Posterior vena cava (tissue), 2 donors: ENCODE measurements around the gene PDE4D. TPM values are rescaled to one million over a fixed set of nuclear protein-coding genes. Genes with fewer than 3 reads are reported as not detected.

Experiments
- DNase-seq: peaks from one replicate; pipeline ENCODE4 v3.0.0-alpha.2; 2020; ENCODE audit warnings: low spot score
- intact Hi-C, 2 donors: fragments of 100-400 bp; cut with DNase I; formaldehyde crosslinking; loops; one replicate each; pipeline versions ENCODE4 v1.14.1 to v1.14.2; 2022 to 2023
- total RNA-seq, 2 donors: library from RNA; stranded (reverse); fragmentation: NEBNext Ultra II Directional; extraction: Animal tissue kit (Norgen Biotek cat#: 25700); gene quantifications; one replicate each; pipeline ENCODE4 v1.2.1, GENCODE V29; 2021
- donor health status: DM: yes; HTN: yes; CAD: no.
- donor health status: DM: yes; HTN: yes; CAD: no.

PDE4D gene
- total RNA-seq, 2 donors from 2014 or later = 72.4 to 106 TPM

DNA sequence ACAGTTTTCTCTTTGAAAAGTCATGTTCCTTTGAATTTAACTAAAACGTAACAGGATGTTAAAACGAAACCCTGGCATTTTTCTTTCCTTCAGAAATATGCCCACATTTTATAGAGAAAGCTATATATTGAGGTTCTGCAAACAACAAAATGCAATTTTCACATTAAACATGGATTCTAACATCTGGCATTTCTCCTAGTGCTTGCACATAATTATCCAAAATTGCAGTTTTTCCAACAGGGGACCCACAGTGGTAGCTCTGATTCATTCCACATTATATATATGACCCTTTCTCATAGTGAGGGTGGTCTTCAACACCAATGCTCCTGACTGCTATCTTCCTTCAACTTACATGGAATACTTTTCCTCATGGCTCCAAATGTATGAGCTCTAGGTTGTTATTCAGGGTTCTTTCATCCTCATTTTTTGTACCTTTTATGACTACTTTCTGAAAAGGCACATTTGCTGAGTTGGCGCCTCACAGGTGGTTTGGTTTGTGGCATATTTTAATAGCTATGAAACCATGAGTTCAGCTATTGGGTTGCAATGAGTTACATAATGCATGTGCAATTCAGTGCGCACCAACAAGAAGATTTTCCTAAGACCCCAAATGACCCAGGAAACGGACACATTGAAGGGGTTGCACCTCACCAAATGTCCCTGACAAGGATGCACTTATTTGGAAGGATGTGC is 758.9 kb downstream of the PDE4D start:
- intact Hi-C loops = no loop called here
- DNase-seq = no peak

- intact Hi-C loops = no loop called here
- DNase-seq = no peak
Observed at GRCh38 chr5:59133764-59134261, 759.7 kb downstream of the PDE4D start.

DNA sequence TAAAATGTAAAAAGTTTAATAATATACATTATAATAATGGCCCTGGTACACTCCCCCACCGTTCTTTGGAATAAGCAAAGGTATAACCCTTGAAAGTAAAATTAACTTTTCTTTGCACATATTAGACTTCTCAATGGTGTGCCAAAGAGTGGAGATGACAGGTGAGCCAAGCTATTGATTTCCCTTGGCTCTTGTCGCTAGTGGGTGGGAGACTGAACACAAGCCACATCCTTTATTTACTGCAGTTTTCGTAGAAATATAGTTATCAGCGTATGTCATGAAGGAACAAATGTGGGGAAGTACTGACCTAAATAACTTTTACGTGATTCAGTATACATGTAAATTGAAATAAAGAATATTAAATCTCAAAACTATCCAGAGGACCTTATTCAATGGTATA is 761.4 kb downstream of the PDE4D start:
- DNase-seq = no peak
- intact Hi-C loops = no loop called here

DNA sequence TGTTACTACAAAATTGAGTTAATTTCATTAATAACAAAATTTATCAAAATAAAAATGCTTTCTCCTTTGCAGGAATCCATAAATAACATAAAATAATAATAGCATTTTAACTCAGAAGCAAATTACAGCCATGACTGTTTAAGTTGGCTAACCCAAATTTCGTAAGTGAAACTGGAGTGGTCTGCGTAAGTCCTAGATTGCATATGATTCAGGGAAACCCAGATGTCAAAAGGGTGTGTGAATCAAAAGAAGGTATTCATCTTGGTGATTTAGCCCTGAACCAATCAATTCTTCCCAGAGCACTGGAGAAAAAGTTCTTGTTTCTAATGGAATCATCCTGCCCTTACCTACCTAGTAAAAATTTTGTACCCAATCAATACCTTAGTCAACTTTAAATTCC is 763.1 kb downstream of the PDE4D start:
- intact Hi-C loops = no loop called here
- no peak for DNase-seq

DNA sequence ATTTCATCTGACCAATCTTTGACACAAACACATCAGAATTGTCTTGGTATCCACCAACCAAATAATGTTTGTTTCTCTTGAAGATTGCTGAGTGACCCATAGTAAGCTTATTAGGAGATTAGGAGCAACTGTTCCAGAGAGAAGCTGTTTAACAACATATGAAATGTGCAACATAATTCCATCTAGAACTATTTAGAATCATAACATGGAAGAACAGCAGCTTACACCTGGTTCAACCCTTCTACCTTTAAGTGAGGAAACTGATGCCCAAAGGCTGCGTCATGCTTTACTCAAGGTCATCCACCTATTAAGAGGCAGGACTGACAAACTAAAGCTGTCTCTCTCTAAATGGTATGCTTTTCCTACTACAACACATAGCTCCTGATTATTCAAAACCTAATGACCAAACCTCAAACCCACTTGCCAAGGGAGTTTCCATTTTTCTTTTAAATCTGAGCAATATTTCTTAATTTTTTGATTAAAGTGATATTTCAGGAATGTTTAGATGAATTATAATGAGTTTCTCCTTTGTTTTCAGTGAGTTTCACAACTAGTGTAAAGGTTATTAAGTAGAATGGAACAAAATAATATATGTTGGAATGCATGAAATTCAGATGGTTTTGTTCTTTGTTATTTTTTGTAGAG is 764.8 kb downstream of the PDE4D start:
- intact Hi-C loops = loop anchor here in 1 of 2 donors (10.0 kb wide), 1 partner anchor 94 kb away; no protein-coding TSS in a partner anchor
- no peak for DNase-seq

DNA sequence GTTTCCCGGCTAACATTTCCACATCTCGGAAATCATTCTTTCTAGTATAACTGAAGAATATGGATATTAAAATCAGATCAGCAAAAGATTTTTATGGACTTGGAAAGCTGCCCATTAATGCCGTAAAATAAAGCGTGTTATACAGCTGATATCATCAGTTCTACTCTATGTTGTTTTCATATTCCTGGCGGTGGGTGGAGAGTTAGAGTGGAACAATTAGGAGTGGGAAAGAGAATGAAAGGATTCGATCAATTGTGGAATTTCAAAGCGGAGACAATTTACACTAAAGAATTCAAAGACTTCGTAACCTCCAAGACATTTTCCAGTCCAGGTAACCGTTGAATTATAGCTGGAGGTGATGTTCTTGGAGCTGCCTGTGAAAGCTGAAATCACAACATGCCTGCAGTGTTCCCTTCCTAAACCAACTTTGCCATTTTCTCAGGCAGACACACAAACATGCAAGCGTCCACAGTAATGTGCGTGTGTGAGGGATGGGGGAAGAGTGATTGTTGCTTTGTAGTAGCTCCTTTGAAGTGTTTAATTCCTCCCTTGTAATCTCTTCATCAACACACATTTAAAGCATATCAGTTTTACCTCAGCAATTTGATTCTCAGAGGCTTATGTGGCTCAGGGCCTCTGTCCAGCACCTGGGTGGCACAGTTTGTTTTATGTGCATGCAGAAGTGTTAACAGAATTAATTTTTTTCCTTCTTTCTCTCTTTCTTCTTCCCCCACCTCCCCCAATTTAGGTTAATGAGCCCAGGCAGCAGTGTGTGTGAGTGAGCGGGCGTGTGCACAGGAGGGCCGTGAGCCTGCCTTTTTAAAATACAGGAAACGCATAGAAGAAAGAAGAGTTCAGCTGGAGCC is 766.6 kb downstream of the PDE4D start:
- no peak for DNase-seq
- intact Hi-C loops = loop anchor here in 1 of 2 donors (10.0 kb wide), 1 partner anchor 92 kb away; no protein-coding TSS in a partner anchor

DNA sequence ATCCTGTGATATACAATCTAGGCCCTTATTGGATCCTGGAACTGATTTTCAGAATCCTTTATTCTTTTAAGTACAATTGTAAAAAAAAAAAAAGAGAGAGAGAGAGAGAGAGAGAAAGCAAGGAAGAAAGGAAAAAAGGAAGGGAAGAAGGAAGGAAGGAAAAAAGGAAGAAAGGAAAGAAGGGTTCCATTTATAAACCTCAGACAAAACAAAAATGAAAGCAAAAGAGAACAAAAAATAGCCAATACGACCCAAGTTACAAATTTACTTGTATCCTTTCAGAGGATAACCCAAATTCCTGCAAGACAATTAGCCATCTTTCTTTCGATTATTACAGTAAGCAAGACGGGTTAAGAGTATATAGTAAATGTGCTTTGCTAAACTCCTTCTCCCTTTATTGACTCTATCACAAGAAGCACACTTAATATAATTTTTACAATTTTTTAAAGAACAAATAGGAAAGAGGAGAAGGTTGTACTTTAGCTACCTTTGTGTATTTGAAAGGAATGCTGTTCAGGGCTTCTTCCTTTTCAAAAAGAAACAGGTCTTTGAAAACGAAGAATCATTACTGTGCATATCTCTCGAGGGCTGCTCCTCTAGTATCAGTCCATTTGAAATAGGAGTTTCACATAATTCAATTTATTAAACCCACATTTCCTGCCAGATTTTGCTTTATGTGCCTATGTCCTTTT is 767.4 kb downstream of the PDE4D start:
- intact Hi-C loops = loop anchor here in 1 of 2 donors (10.0 kb wide), 1 partner anchor 91 kb away; no protein-coding TSS in a partner anchor
- no peak for DNase-seq

GRCh38 chr5:59125011-59125961 is 768.2 kb downstream of the PDE4D start:
- intact Hi-C loops = loop anchor here in 1 of 2 donors (10.0 kb wide), 1 partner anchor 90 kb away; no protein-coding TSS in a partner anchor
- DNase-seq = no peak

DNA sequence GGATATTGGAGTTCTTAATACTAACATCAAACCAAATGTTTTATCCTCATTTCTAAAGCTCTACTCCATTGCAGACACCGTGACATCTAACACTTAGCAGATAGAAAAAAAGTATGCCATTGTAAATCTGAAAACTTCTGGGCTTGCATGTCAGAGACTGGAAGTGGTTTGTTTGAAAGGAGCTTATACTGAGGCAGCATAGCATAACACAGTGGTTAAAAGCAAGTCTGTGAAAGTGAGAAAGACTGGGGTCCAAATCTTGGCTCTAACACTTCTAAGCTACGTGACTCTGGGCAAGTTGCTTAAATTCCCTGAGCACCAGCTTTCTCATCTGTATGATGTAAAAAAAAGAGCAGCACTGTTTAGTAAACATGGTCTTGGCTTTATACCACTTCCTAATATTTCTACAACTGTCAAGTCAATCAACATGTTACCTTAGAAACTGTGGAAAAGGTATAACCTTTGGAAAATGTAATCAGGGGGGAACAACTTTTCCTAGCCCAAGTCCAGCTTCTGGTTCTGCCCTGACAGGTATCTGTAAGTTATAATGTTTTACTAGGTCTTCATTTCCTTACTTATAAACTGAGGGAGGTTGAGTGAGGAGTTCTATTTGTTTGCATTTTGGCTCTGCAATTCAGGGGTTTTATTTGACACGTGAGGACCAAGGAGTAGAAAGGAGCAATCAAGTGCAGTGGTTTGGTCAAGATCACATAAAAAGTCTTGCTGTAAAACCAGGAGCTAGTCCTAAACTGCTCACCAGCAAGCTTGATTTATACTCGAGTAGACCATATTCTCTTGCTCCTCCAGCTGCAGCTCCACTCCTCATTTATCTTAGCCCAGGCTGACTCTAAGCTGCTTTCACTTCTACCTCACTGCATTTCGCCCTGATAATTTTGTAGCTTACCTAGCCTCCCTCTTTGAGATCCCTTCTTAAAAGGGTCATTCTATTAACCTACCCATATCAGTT is 769.6 kb downstream of the PDE4D start:
- no peak for DNase-seq
- intact Hi-C loops = loop anchor here in 1 of 2 donors (10.0 kb wide), 1 partner anchor 89 kb away; no protein-coding TSS in a partner anchor

DNA sequence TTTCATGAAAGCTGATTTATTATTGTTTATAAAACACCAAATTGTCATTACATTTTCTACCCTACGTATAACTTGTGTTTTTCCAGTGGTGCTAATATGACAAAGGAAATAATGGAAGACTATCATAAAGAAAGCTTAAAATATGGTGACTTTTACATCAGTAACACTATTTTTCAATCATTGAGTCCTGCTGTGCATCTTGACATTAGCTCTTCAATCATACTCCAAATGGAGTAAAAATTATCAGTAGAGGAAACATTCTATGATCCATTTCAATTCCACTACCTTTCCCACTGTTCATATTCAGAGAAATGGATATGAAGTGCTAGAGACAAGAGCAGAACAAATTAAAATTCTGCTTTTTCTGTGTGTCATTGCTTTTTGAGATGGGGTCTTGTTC is 774.0 kb downstream of the PDE4D start:
- no peak for DNase-seq
- intact Hi-C loops = no loop called here

GRCh38 chr5:59117320-59117719 is 776.2 kb downstream of the PDE4D start:
- intact Hi-C loops = loop anchor here in 1 of 2 donors (2.0 kb wide), 1 partner anchor 35 kb away; no protein-coding TSS in a partner anchor
- DNase-seq = no peak

GRCh38 chr5:59116231-59116865 is 777.2 kb downstream of the PDE4D start:
- intact Hi-C loops = loop anchor here in 1 of 2 donors (2.0 kb wide), 1 partner anchor 34 kb away; no protein-coding TSS in a partner anchor
- DNase-seq = no peak

DNA sequence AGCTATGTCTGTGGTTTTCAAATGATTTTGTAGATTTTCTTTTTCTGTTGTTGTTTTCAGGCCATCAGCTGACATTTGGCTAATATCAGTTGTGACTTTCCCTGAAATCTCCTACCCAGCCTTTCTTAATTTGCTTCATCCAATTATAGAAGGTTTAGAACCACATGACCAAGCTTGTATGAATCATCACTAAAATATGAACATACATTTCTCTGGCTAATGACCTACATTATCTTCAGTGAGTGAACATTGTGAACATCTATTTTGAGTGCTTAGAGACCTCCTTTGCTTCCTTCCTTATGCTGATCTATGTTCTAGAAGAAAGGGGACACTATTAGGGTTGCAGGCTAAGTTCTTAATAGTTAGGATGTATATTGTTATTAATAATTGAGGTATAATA is 778.2 kb downstream of the PDE4D start:
- intact Hi-C loops = no loop called here
- DNase-seq = no peak

DNA sequence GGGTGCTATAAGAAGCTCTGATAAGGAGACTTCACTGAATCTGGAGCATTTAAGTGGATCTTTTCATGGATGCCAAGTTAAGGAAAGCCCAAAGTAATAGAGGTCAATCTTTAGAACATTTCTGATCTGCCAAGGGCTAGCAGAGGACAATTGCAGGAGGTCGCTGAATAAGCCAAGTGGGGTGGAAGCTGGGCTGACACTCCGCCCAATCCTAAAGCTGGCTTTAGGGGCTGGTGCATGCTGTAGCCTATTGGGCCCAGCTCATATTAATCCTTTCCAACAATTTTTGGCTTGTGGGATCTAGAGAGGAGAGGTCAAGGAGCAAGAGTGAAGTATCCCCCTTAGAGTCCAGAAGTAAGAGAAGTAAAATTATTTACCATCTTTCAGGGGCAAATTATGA is 784.1 kb downstream of the PDE4D start:
- DNase-seq = no peak
- intact Hi-C loops = no loop called here

GRCh38 chr5:59107692-59108091 is 785.8 kb downstream of the PDE4D start:
- DNase-seq = no peak
- intact Hi-C loops = no loop called here

GRCh38 chr5:59104400-59105127 is 789.0 kb downstream of the PDE4D start:
- intact Hi-C loops = no loop called here
- no peak for DNase-seq
